Peyer's patch (tissue), 4 donors: ENCODE results near the gene ASPSCR1.

Experiments
- POLR2A ChIP-seq, 2 donors: fragments of 450-650 bp; IDR thresholded peaks; one replicate each; pipeline ENCODE4 v1.5.1; 2017; ENCODE audit warnings: antibody characterized with exemption in 2 of 2, mild to moderate bottlenecking in 2 of 2, moderate library complexity in 2 of 2
- TF ChIP-seq, protein P1 (sequence below), 6 experiments: fragments of 450-650 bp in 4 of 6; fragments of 200-600 bp in 2 of 6; sonication (generic) in 1 of 6; IDR thresholded peaks; one replicate each; pipeline ENCODE4 v1.5.1; 2017 to 2019; ENCODE audit warnings: antibody characterized with exemption in 6 of 6, mild to moderate bottlenecking in 3 of 6, moderate library complexity in 1 of 6

DNA sequence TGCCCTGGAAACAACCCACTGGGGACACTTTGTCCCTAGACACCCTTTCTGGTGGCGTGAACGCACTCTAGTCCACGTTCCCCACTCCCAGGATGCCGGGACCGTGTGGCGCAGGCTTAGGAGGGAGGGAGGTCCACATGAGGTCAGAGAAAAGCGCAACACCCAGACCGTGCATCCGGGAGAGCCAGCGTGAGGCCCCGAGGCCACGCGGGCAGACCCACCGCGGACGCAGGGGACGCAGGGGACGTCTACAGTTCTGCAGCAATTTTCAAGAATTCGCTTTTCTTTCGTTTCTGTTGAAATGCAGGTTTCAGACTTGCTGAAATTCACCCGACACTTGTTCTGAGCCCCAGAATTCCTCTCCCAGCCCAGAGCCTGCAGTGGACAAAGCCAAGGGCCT lies 69.5 kb downstream of the ASPSCR1 start:
- TF ChIP-seq, protein P1, sequence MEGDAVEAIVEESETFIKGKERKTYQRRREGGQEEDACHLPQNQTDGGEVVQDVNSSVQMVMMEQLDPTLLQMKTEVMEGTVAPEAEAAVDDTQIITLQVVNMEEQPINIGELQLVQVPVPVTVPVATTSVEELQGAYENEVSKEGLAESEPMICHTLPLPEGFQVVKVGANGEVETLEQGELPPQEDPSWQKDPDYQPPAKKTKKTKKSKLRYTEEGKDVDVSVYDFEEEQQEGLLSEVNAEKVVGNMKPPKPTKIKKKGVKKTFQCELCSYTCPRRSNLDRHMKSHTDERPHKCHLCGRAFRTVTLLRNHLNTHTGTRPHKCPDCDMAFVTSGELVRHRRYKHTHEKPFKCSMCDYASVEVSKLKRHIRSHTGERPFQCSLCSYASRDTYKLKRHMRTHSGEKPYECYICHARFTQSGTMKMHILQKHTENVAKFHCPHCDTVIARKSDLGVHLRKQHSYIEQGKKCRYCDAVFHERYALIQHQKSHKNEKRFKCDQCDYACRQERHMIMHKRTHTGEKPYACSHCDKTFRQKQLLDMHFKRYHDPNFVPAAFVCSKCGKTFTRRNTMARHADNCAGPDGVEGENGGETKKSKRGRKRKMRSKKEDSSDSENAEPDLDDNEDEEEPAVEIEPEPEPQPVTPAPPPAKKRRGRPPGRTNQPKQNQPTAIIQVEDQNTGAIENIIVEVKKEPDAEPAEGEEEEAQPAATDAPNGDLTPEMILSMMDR (IDR thresholded peaks at IDR 0.05), result no peak
- no peak for TF ChIP-seq POLR2A (IDR thresholded peaks at IDR 0.05)
